Urinary bladder (tissue), 4 donors: Measurements from ENCODE around the gene N4BP2. TPM values are rescaled to one million over a fixed set of nuclear protein-coding genes. Genes with fewer than 3 reads are reported as not detected.
"Not testable (repeated sequence)": the region's sequence is repeated elsewhere in the genome, so short reads cannot be mapped to it uniquely, and the experiment has no call there.

Experiments used
- DNase-seq: peaks from one replicate; pipeline ENCODE4 v3.0.0-alpha.2; 2015; ENCODE audit errors: extremely low spot score
- H3K27ac ChIP-seq: one replicate; pipeline ENCODE4 v1.5.1; 2013; ENCODE audit warnings: low read depth, mild to moderate bottlenecking, moderate library complexity
- H3K36me3 ChIP-seq: one replicate; pipeline ENCODE4 v1.6.1; 2013; ENCODE audit warnings: mild to moderate bottlenecking, moderate library complexity; ENCODE audit not compliant: insufficient read depth
- H3K4me1 ChIP-seq: one replicate; pipeline ENCODE4 v1.6.1; 2013; ENCODE audit warnings: mild to moderate bottlenecking, moderate library complexity; ENCODE audit not compliant: insufficient read depth
- H3K4me3 ChIP-seq: one replicate; pipeline ENCODE4 v1.5.1; 2013; ENCODE audit warnings: low read depth, low read length
- WGBS: extraction: QIAGEN DNeasy Blood & Tissue Kit; methylation state at CpG from one replicate; pipeline ENCODE4 v1.1.7; 2013; 5-methylcytosine and 5-hydroxymethylcytosine counted together
- polyA plus RNA-seq: library from polyadenylated mRNA; stranded (reverse); fragments of 200-250 nt; gene quantifications from one replicate; pipeline ENCODE4 v1.2.3, GENCODE V29; 2013
- total RNA-seq: library from RNA; depleted of rRNA; stranded (reverse); fragments of >200 nt; gene quantifications from one replicate; pipeline ENCODE4 v1.2.3, GENCODE V29; 2014
- donor health status: healthy with polysubstance abuse.
- donor health status: healthy.

Gene N4BP2
- total RNA-seq, result 64.7 TPM
- polyA plus RNA-seq, result 2.5 TPM

DNA sequence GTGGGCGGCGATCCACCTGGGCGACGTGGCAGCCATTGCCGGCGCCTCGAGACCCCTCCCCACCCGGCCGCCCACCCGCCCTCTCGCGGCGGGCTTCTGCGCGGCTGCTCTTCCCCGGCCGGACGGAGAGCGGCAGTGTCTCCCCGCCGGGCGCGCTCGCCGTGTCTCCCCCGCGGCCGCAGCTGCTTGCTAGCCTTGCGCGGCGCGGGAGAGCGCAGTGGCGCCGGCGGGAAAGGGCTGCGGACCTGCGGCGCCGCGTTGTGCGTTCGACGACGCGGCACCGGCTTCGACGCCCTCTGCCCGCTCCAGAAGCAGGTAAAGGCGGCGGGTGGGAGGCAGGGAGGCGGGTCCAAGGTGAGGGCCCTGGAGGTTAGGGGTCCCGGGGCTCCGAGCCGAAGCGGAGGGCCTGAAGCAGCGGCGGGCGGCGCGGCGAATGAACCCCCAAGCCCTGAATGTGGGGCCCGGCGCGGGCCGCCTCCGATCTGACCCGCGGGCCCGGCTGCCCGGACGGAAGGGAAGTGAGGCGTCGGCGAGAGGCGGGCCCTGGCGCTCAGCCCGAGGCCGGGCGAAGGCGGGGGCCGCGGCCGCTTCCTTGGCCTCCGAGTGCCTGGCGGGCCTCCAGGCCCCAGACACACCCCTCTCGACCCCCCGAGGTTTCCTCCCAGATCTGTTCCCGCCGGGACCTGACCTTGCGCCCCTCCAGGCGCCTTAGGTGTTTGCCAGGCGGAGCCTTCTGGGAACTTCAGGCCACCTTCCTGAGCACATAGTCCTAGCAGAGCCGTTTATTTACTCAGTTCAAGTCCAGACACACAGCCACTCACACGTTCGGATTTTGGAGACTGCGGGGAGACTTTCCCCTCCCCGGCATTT lies at the start of gene N4BP2:
TSS of gene N4BP2 (plus strand) at position 135 of the 870 bp plus-strand sequence. CDS start 40,491 bp downstream, outside the sequence.
- under 1% methylated on average over 99 of the region's 99 CpGs for WGBS
- Histone ChIP-seq H3K4me1 (no peaks in the 10 kb centered on the region), H3K4me3 (peak within 1 kb of the TSS; percentile 94), H3K36me3 (no peaks in the 10 kb centered on the region), H3K27ac (peak within 1 kb of the TSS; percentile 100)
- DNase-seq, result peak; percentile 35

DNA sequence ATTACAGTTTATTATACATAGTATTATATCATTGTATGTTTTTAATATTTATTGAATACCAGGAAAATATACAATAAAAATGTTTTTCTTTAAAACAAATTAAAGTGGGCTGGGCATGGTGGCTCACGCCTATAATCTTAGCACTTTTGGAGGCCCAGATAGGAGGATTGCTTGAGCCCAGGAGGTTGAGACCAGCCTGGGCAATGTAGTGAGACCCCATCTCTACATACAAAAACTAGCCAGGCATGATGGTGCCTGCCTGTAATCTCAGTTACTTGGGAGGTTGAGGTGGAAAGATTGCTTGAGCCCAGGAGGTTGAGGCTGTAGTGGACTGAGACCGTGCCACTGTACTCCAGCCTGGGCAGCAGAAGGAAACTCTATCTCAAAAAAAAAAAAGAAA lies 40.6 kb upstream of the N4BP2 start:
- Histone ChIP-seq H3K36me3 (no peaks in the 10 kb centered on the region), H3K27ac (no peak overlapping the region), H3K4me1 (no peaks in the 10 kb centered on the region), H3K4me3 (no peak overlapping the region)
- no peak for DNase-seq
- 88% methylated on average over 2 of the region's 2 CpGs for whole genome bisulfite sequencing

DNA sequence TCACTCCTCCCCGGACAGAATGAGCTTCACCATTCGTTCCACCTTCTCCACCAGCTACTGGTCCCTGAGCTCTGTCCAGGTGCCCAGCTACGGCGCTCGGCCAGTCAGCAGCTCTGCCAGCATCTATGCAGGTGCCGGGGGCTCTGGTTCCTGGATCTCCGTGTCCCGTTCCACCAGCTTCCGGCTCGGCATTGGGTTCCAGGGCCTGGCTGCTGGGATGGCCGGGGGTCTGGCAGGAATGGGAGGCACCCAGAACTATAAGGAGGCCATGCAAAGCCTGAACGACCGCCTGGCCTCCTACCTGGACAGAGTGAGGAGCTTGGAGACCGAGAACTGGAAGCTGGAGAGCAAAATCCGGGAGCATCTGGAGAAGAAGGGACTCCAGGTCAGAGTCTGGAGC lies 36.4 kb upstream of the N4BP2 start:
- Histone ChIP-seq H3K4me1 (no peaks in the 10 kb centered on the region), H3K4me3 (no peak overlapping the region), H3K27ac (no peak overlapping the region), H3K36me3 (no peaks in the 10 kb centered on the region)
- no peak for DNase-seq
- 93% methylated on average over 15 of the region's 15 CpGs for WGBS

DNA sequence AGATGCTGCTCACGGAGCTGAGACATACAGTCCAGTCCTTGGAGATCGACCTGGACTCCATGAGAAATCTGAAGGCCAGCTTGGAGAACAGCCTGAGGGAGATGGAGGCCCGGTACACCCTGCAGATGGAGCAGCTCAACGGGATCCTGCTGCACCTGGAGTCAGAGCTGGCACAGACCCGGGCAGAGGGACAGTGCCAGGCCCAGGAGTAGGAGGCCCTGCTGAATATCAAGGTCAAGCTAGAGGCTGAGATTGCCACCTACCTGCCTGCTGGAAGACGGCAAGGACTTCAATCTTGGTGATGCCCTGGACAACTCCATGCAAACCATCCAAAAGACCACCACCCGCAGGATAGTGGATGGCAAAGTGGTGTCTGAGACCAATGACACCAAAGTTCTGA lies 35.5 kb upstream of the N4BP2 start:
- not testable (repeated sequence) for H3K27ac ChIP-seq, H3K4me1 ChIP-seq, H3K36me3 ChIP-seq, H3K4me3 ChIP-seq, DNase-seq
- 95% methylated on average over 7 of the region's 7 CpGs for WGBS

DNA sequence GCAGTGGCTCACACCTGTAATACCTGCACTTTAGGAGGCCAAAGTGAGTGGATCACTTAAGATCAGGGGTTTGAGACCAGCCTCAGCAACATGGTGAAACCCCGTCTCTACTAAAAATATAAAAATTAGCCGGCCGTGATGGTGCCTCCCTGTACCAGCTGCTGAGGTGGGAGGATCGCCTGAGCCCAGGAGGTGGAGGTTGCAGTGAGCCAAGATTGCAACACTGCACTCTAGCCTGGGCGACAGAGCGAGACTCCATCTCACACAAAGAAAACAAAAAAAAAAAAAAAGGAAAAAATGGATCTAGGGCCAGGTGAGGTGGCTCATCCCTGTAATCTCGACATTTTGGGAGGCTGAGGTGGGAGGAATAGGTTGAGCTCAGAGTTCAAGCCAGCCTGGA lies 32.6 kb upstream of the N4BP2 start:
- H3K27ac ChIP-seq, H3K36me3 ChIP-seq, H3K4me1 ChIP-seq, DNase-seq, H3K4me3 ChIP-seq: not testable (repeated sequence)
- WGBS, result 91% methylated on average over 7 of the region's 7 CpGs

DNA sequence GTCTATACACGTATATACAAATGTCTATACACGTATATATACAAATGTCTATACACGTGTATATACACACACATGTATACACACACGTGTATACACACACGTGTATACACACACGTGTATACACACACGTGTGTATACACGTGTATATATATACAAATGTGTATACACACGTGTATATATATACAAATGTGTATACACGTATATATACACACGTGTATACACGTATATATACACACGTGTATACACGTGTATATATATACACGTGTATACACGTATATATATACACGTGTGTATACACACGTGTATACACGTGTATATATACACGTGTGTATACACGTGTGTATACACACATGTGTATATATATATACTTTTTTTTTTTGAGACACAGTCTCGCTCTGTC lies 23.9 kb upstream of the N4BP2 start:
- 87% methylated on average over 22 of the region's 22 CpGs for WGBS

DNA sequence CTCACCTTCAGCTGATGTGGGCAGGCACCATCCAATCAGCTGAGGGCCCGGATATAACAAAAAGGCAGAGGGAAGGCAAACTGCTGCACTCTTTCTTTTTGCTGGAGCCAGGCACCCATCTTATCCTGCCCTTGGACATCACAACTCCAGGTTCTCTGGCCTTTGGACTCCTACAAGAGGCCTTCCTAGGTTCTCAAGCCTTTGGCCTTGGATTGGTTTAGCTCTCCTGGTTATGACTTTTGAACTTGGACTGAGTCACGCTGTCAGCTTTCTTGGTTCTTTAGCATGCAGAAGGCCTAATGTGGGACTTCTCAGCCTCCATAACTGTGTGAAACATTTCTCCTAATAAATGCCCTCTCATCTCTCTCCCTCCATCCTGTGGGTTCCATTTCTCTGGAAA lies 23.0 kb upstream of the N4BP2 start:
- Histone ChIP-seq H3K36me3 (no peaks in the 10 kb centered on the region), H3K27ac (no peak overlapping the region), H3K4me3 (no peak overlapping the region), H3K4me1 (no peaks in the 10 kb centered on the region)
- DNase-seq, result no peak
- 72% methylated on average over 2 of the region's 2 CpGs for WGBS

More for the DNA sequence above, 23.9 kb upstream of the N4BP2 start:
- no peaks in the 10 kb centered on the region for H3K36me3 ChIP-seq
- H3K27ac ChIP-seq, result no peak overlapping the region
- no peaks in the 10 kb centered on the region for H3K4me1 ChIP-seq
- no peak overlapping the region for H3K4me3 ChIP-seq
- DNase-seq, result no peak

DNA sequence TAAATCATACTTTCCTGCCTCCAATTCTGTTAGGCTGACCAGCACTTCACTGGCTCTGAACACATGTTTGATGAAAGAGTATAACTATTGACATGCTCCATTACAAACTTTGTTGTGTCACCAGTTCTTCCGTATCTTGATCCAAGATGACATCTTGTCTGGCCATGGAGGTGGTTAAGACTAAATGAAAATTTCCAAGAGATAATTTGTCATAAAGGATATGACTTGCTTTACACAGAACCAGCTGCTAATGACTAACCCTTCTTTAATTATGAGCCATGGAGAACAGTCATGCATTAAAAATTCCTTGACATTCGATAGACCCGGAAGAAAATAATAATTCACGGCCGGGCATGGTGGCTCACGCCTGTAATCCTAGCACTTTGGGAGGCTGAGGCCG lies 17.7 kb upstream of the N4BP2 start:
- no peaks in the 10 kb centered on the region for H3K36me3 ChIP-seq
- H3K4me1 ChIP-seq, result no peaks in the 10 kb centered on the region
- DNase-seq, result no peak
- H3K27ac ChIP-seq, result no peak overlapping the region
- WGBS, result 93% methylated on average over 7 of the region's 7 CpGs
- no peak overlapping the region for H3K4me3 ChIP-seq

DNA sequence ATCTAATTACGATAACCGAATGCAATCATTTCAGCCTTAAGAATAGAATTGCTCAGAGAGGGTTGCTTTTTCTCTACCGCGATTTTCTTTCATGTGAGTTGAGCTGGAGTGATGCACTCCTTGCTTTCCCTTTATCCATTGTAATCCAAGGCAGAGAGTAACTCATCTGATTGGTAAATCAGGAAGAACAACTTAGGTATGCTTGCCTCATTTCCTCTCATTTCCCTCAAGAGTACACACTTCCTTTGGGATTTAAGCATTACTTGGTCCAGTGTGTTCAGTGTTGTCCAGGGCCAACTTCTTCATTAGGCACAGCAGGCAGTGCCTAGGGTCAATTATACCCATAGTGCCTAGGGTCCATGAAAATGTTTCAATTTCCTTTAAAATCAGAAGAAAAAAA lies 15.7 kb upstream of the N4BP2 start:
- DNase-seq, result no peak
- Histone ChIP-seq H3K36me3 (no peaks in the 10 kb centered on the region), H3K4me1 (no peaks in the 10 kb centered on the region), H3K4me3 (no peak overlapping the region), H3K27ac (no peak overlapping the region)
- WGBS, result 93% methylated on average over 4 of the region's 4 CpGs

DNA sequence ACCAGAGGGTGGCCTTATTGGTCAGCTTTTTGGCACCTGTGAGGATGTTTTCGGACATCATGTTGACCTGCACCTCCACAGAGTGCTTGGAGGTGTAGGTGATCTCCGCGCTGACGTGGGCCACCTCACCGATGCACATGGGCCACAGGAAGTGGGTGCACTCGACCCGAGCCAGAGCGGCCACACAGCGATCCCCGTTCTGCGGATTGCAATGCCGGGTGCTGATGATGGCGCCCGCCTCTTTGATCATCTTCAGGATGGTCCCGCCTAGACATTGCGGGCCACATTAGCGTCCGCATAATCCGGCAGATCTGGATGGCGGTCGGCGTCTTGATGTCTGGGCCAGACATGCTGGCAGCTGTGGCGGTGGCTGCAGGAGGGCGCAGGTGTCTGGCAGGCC lies 12.9 kb upstream of the N4BP2 start:
- Histone ChIP-seq H3K4me1 (no peaks in the 10 kb centered on the region), H3K4me3 (no peak overlapping the region), H3K27ac (no peak overlapping the region), H3K36me3 (no peaks in the 10 kb centered on the region)
- DNase-seq, result no peak
- WGBS, result 96% methylated on average over 24 of the region's 24 CpGs

DNA sequence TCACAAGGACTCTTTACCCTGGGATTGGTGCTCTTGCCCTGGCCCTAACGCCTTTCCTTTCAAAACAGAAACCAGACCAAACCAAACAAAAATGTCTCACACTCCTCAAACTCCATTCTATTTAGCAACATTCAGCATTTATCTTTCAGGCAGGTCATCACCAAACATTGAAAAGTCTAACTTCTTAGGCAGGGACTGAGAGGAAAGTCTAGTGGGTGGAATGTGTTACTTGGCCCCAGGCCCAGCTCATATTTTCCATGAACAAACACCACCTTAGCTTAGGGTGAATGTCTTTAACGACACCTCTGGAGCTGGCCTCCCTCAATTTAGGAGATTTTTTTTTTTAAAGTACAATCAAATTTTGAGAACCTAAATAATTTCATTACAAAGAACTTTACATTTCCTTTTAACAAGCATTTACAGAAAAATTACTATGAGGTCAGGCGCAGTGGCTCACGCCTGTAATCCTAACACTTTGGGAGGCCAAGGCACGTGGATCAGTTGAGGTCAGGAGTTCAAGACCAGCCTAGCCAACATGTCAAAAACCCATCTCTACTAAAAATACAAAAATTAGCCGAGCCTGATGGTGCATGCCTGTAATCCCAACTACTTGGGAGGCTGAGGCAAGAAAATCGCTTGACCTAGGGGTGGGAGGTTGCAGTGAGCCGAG lies 10.2 kb upstream of the N4BP2 start:
- Histone ChIP-seq H3K36me3 (no peaks in the 10 kb centered on the region), H3K27ac (no peak overlapping the region), H3K4me3 (no peak overlapping the region), H3K4me1 (no peaks in the 10 kb centered on the region)
- peak; percentile 23 for DNase-seq
- 72% methylated on average over 8 of the region's 8 CpGs for WGBS

DNA sequence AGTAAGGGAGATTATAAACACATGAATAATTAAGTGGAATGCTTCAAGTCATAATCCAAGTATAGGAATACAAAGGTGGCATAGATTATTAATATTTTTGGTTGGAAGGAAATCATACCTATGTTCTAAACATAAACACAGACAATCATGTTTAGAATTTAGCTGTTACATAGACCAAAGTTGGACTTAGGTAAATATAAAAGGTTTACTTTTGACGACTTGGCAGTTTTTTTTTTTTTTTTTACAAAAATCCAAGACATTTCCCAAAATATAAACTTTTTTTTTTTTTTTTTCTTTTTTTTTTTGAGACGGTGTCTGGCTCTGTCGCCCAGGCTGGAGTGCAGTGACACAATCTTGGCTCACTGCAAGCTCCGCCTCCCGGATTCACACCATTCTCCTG lies 3.5 kb upstream of the N4BP2 start:
- Histone ChIP-seq H3K4me3 (no peak overlapping the region), H3K4me1 (no peaks in the 10 kb centered on the region), H3K27ac (no peak overlapping the region), H3K36me3 (no peaks in the 10 kb centered on the region)
- DNase-seq, result no peak
- 96% methylated on average over 5 of the region's 5 CpGs for WGBS

DNA sequence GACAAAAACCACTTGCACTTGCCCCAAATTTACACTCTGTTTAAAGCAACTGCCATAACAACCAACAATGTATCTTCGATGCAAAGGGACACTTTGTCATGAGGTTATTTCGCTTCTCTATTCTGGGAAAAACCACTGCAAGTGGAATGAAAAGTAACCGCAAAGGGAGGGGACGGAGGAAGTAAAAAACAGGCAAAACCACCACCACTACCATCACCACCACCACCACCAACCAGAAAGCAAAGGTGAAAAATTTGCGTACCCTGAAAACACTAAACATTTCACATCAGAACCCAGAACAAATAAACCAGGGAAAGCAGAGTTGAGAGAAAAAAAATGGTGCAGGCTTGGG lies 1.2 kb upstream of the N4BP2 start:
- 3% methylated on average over 5 of the region's 5 CpGs for WGBS
- Histone ChIP-seq H3K4me3 (peak overlapping the region; percentile 94), H3K27ac (peak overlapping the region; percentile 100), H3K36me3 (no peaks in the 10 kb centered on the region), H3K4me1 (no peaks in the 10 kb centered on the region)
- peak; percentile 54 for DNase-seq
